Measurements from ENCODE around the gene NR1H2.
"Not testable (repeated sequence)": the region's sequence is repeated elsewhere in the genome, so short reads cannot be mapped to it uniquely, and the experiment has no call there.

NR1H2 gene

GRCh38 chr19:50334741-50335421 lies 41.4 kb upstream of the NR1H2 start:
- DNase-seq (ENCODE audit: low read depth, low spot score), result no peak
- Histone ChIP-seq H3K9me3 (ENCODE audit: insufficient read depth, low read length) (no peaks in the 10 kb centered on the region), H3K36me3 (ENCODE audit: insufficient read depth, insufficient read length, low read length) (peaks cover 7% of the 10 kb centered on the region), H3K27me3 (ENCODE audit: insufficient read depth, insufficient read length) (no peaks in the 10 kb centered on the region), H3K4me1 (ENCODE audit: insufficient read depth, insufficient read length) (peaks cover 9% of the 10 kb centered on the region), H3K9ac (ENCODE audit: insufficient read length, low read depth) (no peak overlapping the region), H3K4me3 (ENCODE audit: insufficient read length, low read depth) (no peak overlapping the region)
- TF ChIP-seq YY1 (IDR thresholded peaks at IDR 0.05; ENCODE audit: insufficient read depth, insufficient read length), result no peak
- no peak for TF ChIP-seq SUZ12 (IDR thresholded peaks at IDR 0.05; ENCODE audit: extremely low read depth, insufficient read depth, insufficient read length)
- TF ChIP-seq ZNF274 (IDR thresholded peaks at IDR 0.05; ENCODE audit: low read depth, low read length), result no peak

GRCh38 chr19:50337031-50337430 lies 39.2 kb upstream of the NR1H2 start:
- H3K27me3 ChIP-seq (ENCODE audit: insufficient read depth, insufficient read length); H3K4me1 ChIP-seq (ENCODE audit: insufficient read depth, insufficient read length); H3K36me3 ChIP-seq (ENCODE audit: insufficient read depth, insufficient read length, low read length); H3K9me3 ChIP-seq (ENCODE audit: insufficient read depth, low read length); H3K4me3 ChIP-seq (ENCODE audit: insufficient read length, low read depth); DNase-seq (ENCODE audit: low read depth, low spot score); H3K9ac ChIP-seq (ENCODE audit: insufficient read length, low read depth): not testable (repeated sequence)

GRCh38 chr19:50340331-50340730 lies 35.9 kb upstream of the NR1H2 start:
- no peaks in the 10 kb centered on the region for H3K27me3 ChIP-seq (ENCODE audit: insufficient read depth, insufficient read length)
- peaks cover 8% of the 10 kb centered on the region; the same call in 1 of the 2 replicates for H3K9me3 ChIP-seq (ENCODE audit: insufficient read depth, low read length)
- no peak overlapping the region for H3K9ac ChIP-seq (ENCODE audit: insufficient read length, low read depth)
- H3K4me3 ChIP-seq (ENCODE audit: insufficient read length, low read depth), result no peak overlapping the region
- peaks cover 2% of the 10 kb centered on the region for H3K4me1 ChIP-seq (ENCODE audit: insufficient read depth, insufficient read length)
- no peak for DNase-seq (ENCODE audit: low read depth, low spot score)
- peaks cover 10% of the 10 kb centered on the region for H3K36me3 ChIP-seq (ENCODE audit: insufficient read depth, insufficient read length, low read length)
- TF ChIP-seq YY1 (IDR thresholded peaks at IDR 0.05; ENCODE audit: insufficient read depth, insufficient read length) (no peak), SUZ12 (IDR thresholded peaks at IDR 0.05; ENCODE audit: extremely low read depth, insufficient read depth, insufficient read length) (no peak), ZNF274 (IDR thresholded peaks at IDR 0.05; ENCODE audit: low read depth, low read length) (no peak)

- no peak for DNase-seq (ENCODE audit: low read depth, low spot score)
- no peak overlapping the region for H3K4me3 ChIP-seq (ENCODE audit: insufficient read length, low read depth)
- H3K9me3 ChIP-seq (ENCODE audit: insufficient read depth, low read length), result peaks cover 8% of the 10 kb centered on the region; the same call in 1 of the 2 replicates
- H3K9ac ChIP-seq (ENCODE audit: insufficient read length, low read depth), result no peak overlapping the region
- H3K4me1 ChIP-seq (ENCODE audit: insufficient read depth, insufficient read length), result peaks cover 2% of the 10 kb centered on the region
- no peak for TF ChIP-seq SUZ12 (IDR thresholded peaks at IDR 0.05; ENCODE audit: extremely low read depth, insufficient read depth, insufficient read length)
- no peak for TF ChIP-seq ZNF274 (IDR thresholded peaks at IDR 0.05; ENCODE audit: low read depth, low read length)
- TF ChIP-seq YY1 (IDR thresholded peaks at IDR 0.05; ENCODE audit: insufficient read depth, insufficient read length), result no peak
- H3K27me3 ChIP-seq (ENCODE audit: insufficient read depth, insufficient read length), result no peaks in the 10 kb centered on the region
- peaks cover 10% of the 10 kb centered on the region for H3K36me3 ChIP-seq (ENCODE audit: insufficient read depth, insufficient read length, low read length)
Observed at GRCh38 chr19:50341091-50341564, 35.1 kb upstream of the NR1H2 start.

DNA sequence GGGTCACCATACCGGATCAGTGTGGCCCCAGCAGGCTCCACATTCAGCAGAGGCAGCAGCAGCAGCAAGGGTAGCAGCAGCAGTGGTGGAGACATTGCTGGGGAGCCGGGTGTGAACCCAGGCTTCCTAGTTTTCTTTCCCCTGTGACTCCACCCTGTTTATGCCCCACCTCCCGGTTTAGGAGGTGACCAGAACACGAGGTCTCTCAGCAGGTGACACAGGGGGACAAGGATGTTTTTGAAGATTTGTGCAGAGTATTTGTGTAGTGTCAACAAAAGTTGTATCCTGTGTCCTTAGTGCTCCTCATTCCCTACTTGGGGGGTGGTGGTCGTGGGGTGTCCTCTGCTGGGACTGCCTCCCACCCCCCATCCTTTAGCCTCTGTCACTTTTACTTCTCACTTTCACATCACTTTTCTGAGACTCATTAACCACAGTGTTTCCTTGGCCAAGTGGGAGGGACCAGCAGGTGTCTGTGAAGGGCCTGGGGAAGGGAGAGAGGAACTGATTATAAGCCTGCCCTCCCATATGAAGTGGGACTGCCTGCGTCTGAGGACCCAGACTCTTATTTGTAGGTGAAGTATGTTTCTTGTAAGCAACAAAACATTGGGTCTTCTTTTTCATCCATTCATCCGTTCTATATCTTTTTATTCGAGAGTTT lies 31.5 kb upstream of the NR1H2 start:
- TF ChIP-seq ZNF274 (IDR thresholded peaks at IDR 0.05; ENCODE audit: low read depth, low read length) (no peak), YY1 (IDR thresholded peaks at IDR 0.05; ENCODE audit: insufficient read depth, insufficient read length) (no peak), SUZ12 (IDR thresholded peaks at IDR 0.05; ENCODE audit: extremely low read depth, insufficient read depth, insufficient read length) (no peak)
- H3K4me1 ChIP-seq (ENCODE audit: insufficient read depth, insufficient read length), result peaks cover 2% of the 10 kb centered on the region
- no peak overlapping the region for H3K4me3 ChIP-seq (ENCODE audit: insufficient read length, low read depth)
- H3K9me3 ChIP-seq (ENCODE audit: insufficient read depth, low read length), result peaks cover 8% of the 10 kb centered on the region; the same call in 1 of the 2 replicates
- H3K36me3 ChIP-seq (ENCODE audit: insufficient read depth, insufficient read length, low read length), result peaks cover 3% of the 10 kb centered on the region
- H3K27me3 ChIP-seq (ENCODE audit: insufficient read depth, insufficient read length), result no peaks in the 10 kb centered on the region
- DNase-seq (ENCODE audit: low read depth, low spot score), result no peak
- no peak overlapping the region for H3K9ac ChIP-seq (ENCODE audit: insufficient read length, low read depth)

- H3K9me3 ChIP-seq (ENCODE audit: insufficient read depth, low read length); H3K4me1 ChIP-seq (ENCODE audit: insufficient read depth, insufficient read length); DNase-seq (ENCODE audit: low read depth, low spot score); H3K36me3 ChIP-seq (ENCODE audit: insufficient read depth, insufficient read length, low read length); H3K9ac ChIP-seq (ENCODE audit: insufficient read length, low read depth); H3K4me3 ChIP-seq (ENCODE audit: insufficient read length, low read depth); H3K27me3 ChIP-seq (ENCODE audit: insufficient read depth, insufficient read length): not testable (repeated sequence)
Observed at GRCh38 chr19:50347089-50347581, 29.1 kb upstream of the NR1H2 start.

DNA sequence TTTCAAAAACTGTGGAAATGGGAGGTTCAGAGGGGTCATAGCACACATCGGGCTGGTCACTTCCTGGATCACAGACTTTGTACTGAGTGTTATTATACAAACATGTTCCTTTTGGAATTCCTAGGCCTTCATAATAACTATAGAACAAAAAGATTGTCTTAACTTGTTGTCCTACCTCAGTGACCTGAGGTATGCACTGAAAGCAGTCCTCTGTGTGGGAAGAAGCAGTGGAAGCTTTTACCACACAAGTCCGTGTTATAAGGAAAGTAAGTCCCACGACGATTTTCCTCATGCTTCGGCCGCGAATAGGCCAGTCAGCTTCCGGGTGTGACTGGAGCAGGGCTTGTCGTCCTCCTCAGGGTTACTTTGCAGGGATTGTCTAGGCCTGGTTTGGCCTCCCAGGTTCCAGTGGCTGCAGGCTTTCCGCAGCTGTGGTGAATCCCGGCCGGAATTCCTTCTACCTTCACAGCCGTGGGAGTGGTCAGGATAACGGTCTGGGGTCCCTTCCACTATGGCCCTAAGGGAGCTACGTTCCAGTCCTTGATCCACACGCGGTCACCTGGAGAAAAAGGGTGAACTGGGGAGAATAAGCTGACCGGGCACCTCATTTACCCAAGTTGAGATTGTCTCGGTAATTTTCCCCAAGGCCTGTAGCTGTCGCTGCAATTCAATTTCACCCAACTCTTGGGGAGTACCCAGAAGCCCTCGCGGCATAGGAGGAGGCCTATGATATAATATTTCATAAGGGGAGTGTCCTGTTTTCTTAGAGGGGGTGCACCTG lies 26.8 kb upstream of the NR1H2 start:
- Histone ChIP-seq H3K9ac (ENCODE audit: insufficient read length, low read depth) (no peak overlapping the region), H3K36me3 (ENCODE audit: insufficient read depth, insufficient read length, low read length) (no peaks in the 10 kb centered on the region), H3K4me1 (ENCODE audit: insufficient read depth, insufficient read length) (no peaks in the 10 kb centered on the region), H3K27me3 (ENCODE audit: insufficient read depth, insufficient read length) (no peaks in the 10 kb centered on the region), H3K9me3 (ENCODE audit: insufficient read depth, low read length) (peaks cover 6% of the 10 kb centered on the region; the same call in 1 of the 2 replicates), H3K4me3 (ENCODE audit: insufficient read length, low read depth) (no peak overlapping the region)
- TF ChIP-seq SUZ12 (IDR thresholded peaks at IDR 0.05; ENCODE audit: extremely low read depth, insufficient read depth, insufficient read length) (no peak), YY1 (IDR thresholded peaks at IDR 0.05; ENCODE audit: insufficient read depth, insufficient read length) (no peak), ZNF274 (IDR thresholded peaks at IDR 0.05; ENCODE audit: low read depth, low read length) (no peak)
- no peak for DNase-seq (ENCODE audit: low read depth, low spot score)

Measured in NT2/D1 (cell line).